HFF-Myc (cell line): Measurements from ENCODE around the gene PRICKLE1.

Source experiments
- DNase-seq: peaks from one replicate; pipeline ENCODE4 v3.0.0-alpha.2; 2011; ENCODE audit warnings: low read depth; ENCODE audit errors: extremely low read depth
- H3K4me3 ChIP-seq: replicated peaks from 2 replicates; pipeline ENCODE4 v1.5.1; 2011; ENCODE audit warnings: low read depth, mild to moderate bottlenecking, control low read depth, low read length
- TF ChIP-seq, protein P1 (sequence below): IDR thresholded peaks from 2 replicates; pipeline ENCODE4 v1.5.1; 2012; ENCODE audit warnings: mild to moderate bottlenecking, low read depth, low read length, control low read depth; ENCODE audit errors: missing control alignments

Gene PRICKLE1

DNA sequence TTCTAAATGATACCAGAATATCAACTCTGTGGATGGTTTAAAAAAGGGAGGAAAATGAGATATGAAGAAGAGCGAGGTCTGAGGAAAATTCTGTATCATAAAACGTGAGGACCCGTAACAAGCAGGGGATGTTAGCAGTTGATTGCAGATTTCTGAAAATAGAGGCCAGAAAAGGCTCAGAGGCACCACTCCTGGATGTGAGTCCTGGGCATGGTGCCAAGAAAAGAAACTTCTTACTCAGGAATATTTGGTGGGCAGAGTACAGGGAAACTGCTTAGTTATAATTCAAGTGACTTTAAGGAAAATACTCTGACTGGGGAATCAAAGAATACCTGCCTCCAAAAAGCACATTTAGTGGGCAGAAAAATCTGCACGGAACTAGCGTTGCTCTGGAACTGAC, 85.5 kb downstream of the PRICKLE1 start:
- TF ChIP-seq, protein P1, sequence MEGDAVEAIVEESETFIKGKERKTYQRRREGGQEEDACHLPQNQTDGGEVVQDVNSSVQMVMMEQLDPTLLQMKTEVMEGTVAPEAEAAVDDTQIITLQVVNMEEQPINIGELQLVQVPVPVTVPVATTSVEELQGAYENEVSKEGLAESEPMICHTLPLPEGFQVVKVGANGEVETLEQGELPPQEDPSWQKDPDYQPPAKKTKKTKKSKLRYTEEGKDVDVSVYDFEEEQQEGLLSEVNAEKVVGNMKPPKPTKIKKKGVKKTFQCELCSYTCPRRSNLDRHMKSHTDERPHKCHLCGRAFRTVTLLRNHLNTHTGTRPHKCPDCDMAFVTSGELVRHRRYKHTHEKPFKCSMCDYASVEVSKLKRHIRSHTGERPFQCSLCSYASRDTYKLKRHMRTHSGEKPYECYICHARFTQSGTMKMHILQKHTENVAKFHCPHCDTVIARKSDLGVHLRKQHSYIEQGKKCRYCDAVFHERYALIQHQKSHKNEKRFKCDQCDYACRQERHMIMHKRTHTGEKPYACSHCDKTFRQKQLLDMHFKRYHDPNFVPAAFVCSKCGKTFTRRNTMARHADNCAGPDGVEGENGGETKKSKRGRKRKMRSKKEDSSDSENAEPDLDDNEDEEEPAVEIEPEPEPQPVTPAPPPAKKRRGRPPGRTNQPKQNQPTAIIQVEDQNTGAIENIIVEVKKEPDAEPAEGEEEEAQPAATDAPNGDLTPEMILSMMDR, result no peak
- DNase-seq, result no peak
- H3K4me3 ChIP-seq, result no peak overlapping the region

DNA sequence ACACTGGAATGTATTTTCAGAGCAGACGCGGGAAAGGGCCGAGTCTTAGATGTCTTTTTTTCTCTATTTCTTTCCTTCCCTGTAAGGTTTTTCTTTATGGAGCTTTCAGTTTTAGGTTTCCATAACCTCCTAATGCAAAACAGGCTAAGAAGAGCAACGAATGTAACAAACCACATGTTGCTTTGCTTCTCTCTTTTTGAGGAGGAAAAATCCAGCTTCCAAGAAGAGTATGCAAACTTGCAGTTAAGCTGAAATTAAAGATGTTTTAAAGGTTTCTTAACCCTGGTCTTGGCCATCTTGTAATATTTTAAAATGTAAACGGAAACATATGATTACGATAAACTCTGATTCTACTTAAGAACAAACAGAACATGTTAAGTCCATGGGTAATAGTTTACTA, 86.9 kb downstream of the PRICKLE1 start:
- TF ChIP-seq, protein P1, result no peak
- no peak overlapping the region for H3K4me3 ChIP-seq
- no peak for DNase-seq

DNA sequence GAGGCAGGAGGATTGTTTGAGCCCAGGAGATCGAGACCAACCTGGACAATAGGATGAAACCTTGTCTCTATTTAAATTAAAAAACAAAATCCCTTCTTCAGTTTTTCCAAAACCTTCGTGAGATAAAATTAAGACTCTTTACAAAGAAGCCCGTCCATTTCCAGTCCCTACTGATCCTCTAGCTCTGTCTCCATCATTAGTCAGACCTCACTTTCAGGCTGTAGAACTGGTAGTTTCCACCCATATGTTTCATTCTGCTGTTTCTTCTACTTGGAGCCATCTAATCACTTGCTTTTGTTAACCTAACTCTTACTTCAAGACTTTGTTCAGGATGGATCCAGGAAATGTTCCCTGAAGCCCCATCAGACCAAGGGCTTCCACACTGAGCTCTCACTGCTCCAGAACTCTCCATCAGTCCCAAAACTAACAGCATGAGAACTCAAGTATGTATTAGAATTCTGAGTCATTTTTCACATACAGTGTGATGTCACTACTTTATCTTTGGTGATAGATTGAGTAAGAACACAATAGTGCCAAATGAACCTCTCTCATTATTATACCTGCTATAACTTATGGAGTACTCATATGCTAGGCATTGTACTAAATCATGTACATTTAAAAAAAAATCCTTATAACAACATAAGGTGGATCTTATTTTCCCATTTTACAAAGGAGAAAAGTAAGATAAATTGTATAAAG, 90.8 kb downstream of the PRICKLE1 start:
- no peak overlapping the region for H3K4me3 ChIP-seq
- TF ChIP-seq, protein P1, result no peak
- no peak for DNase-seq

DNA sequence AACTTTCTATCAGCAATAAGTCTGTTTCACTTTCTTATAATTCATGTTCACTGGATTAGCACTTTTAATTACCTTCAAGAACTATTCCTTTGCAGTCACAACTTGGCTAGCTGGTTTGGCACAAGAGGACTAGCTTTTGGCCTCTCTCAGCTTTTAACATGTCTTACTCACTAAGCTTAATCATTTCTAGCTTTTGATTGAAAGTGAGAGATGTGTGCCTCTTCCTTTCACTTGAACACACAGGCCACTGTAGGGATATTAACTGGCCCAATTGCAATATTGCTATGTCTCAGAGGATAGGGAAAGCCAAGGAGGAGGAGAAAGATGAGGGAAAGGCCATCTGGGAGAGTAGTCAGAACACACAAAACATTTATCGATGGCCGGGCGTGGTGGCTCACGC, 92.7 kb downstream of the PRICKLE1 start:
- TF ChIP-seq, protein P1, result no peak
- DNase-seq, result no peak
- no peak overlapping the region for H3K4me3 ChIP-seq

DNA sequence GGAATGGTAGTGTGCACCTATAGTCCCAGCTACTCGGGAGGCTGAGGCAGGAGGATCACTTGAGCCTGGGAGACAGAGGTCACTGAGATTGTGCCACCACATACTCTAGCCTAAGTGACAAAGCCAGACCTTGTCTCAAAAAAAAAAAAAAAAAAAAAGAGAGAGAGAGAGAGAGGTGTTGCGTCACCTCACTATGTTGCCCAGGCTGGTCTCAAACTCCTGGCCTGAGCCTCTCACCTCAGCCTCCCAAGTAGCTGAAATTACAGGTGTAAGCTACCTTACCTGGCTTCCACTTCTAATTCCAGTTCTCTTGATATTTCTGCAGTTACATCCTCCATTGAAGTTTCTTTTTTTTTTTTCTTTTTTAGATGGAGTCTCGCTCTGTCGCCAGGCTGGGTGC, 94.3 kb downstream of the PRICKLE1 start:
- no peak for DNase-seq
- TF ChIP-seq, protein P1, result no peak
- no peak overlapping the region for H3K4me3 ChIP-seq

DNA sequence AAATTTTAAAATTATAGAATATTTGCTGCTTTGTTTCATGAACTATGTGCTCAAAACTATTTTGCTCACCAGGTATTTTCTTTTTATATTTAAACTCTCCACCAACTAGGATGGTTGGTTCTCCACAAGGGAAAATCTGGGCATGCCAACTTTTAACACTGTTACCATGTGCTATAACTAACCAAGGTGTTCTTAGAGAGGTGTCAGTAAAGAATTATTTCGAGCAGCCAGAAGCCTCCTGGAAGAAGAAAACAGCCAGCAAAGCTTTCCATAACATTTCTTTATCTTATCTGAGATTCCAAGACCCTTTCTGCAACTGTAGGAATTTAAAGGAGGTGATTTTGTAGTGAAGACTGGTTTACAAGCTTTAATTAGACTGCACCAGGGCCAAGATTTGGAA, 97.3 kb downstream of the PRICKLE1 start:
- H3K4me3 ChIP-seq, result no peak overlapping the region
- TF ChIP-seq, protein P1, result no peak
- DNase-seq, result no peak
